Mesothelial cell of epicardium (in vitro differentiated cells): ENCODE data around the gene SALL3. TPM values are rescaled to one million over a fixed set of nuclear protein-coding genes. Genes with fewer than 3 reads are reported as not detected.

Experiments
- DNase-seq, 2 experiments: peaks; one replicate each; pipeline ENCODE4 v3.0.0; 2021; ENCODE audit warnings: low spot score in 2 of 2; ENCODE audit not compliant: unreplicated experiment in 2 of 2
- H3K27ac Mint-ChIP-seq: 2 replicates; pipeline ENCODE4 v1.8.0; 2021; ENCODE audit warnings: mixed read lengths
- H3K27me3 Mint-ChIP-seq: 2 replicates; pipeline ENCODE4 v1.8.0; 2021; ENCODE audit warnings: low read depth, mixed read lengths
- H3K36me3 Mint-ChIP-seq: 2 replicates; pipeline ENCODE4 v1.8.0; 2021; ENCODE audit warnings: mixed read lengths
- H3K4me1 Mint-ChIP-seq: 2 replicates; pipeline ENCODE4 v1.8.0; 2021; ENCODE audit warnings: mixed read lengths
- H3K4me3 Mint-ChIP-seq: 2 replicates; pipeline ENCODE4 v1.8.0; 2021; ENCODE audit warnings: mild to moderate bottlenecking, moderate library complexity, mixed read lengths
- H3K9me3 Mint-ChIP-seq: 2 replicates; pipeline ENCODE4 v1.8.0; 2021; ENCODE audit warnings: mixed read lengths
- CTCF ChIP-seq: fragments of 200-600 bp; sonication (generic); IDR thresholded peaks from one replicate; pipeline ENCODE4 v1.5.0; 2021; ENCODE audit warnings: antibody characterized with exemption; ENCODE audit not compliant: unreplicated experiment
- total RNA-seq: library from RNA; stranded (reverse); gene quantifications from 3 replicates; pipeline ENCODE4 v1.2.1, GENCODE V29; 2021

The SALL3 gene
- total RNA-seq, 1 donor from 2014 or later = 0.31 TPM

DNA sequence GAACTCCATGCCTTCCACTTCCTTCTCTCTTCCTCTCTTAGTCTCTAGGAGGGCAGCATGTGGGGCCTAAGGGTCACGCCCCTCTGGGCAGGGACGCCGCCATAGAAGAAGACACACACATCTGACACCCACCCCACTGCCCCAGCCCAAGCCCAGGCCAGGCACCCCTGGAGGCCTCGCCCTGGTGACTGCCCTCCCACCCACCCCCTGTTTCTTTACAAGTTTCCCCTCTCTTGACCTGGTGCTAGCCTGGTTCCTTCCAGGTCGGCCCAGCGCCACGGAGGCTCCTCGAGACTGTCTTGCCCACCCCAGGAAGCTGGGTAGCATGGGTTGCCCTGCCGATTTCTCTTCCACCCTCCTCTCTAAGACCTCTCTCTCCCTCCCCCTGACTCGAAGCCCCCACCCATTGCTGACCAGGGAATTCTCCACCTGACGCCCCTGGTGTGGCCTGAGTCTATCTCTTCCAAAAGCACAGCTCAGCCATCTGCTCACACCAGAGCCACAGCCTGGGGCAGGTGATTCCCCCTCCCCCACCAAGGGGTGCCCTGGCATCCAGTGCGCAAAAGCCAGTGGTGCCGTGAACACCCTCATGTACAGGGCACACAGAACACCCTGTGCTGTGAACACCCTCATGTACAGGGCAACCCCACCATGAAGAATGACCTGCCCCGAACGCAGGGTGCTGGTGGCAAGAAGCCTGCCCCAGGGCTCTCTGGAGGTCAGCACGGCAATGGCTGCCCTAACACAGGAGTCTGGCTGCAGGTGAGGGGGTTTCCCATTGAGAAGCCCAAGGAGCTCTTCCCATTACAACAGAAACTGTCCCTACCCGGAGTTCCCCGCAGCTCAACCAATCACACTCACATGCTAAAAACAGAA lies 13.5 kb upstream of the SALL3 start:
- H3K36me3 Mint-ChIP-seq = no peaks in the 10 kb centered on the region
- no peak overlapping the region for H3K27ac Mint-ChIP-seq
- no peaks in the 10 kb centered on the region for H3K4me1 Mint-ChIP-seq
- peaks cover 17% of the 10 kb centered on the region for H3K9me3 Mint-ChIP-seq
- no peak for DNase-seq
- no peak overlapping the region for H3K4me3 Mint-ChIP-seq
- H3K27me3 Mint-ChIP-seq = peaks cover 44% of the 10 kb centered on the region
- TF ChIP-seq CTCF = no peak

- Mint-ChIP-seq H3K4me3 (no peak overlapping the region), H3K36me3 (no peaks in the 10 kb centered on the region), H3K9me3 (peaks cover 17% of the 10 kb centered on the region), H3K27me3 (peaks cover 50% of the 10 kb centered on the region), H3K27ac (no peak overlapping the region), H3K4me1 (no peaks in the 10 kb centered on the region)
- no peak for TF ChIP-seq CTCF
- DNase-seq = no peak
Observed at GRCh38 chr18:78966793-78967106, 12.9 kb upstream of the SALL3 start.

DNA sequence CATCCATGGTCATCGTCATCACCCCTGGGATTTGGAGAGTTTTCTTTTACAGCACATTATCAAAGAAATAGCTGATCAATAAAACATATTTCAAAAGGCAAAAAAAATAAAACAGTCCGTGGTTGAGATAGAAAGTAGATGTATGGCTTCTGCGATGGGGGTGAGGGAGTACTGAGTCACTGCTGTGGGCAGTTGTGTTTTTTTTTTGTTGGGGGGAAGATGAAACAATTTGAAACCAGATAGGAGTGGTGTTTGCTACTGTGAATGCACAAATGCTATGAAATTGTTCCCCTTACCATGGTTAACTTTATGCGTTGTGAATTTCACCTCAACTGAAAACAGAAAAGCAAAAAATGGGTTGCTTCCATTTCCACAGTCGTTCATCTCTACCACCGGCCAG lies 11.9 kb upstream of the SALL3 start:
- H3K9me3 Mint-ChIP-seq = peaks cover 8% of the 10 kb centered on the region
- peaks cover 59% of the 10 kb centered on the region for H3K27me3 Mint-ChIP-seq
- H3K4me3 Mint-ChIP-seq = no peak overlapping the region
- no peak overlapping the region for H3K27ac Mint-ChIP-seq
- no peak for TF ChIP-seq CTCF
- no peaks in the 10 kb centered on the region for H3K4me1 Mint-ChIP-seq
- H3K36me3 Mint-ChIP-seq = no peaks in the 10 kb centered on the region
- DNase-seq = no peak

GRCh38 chr18:78969574-78970315 lies 9.9 kb upstream of the SALL3 start:
- H3K27me3 Mint-ChIP-seq = peaks cover 73% of the 10 kb centered on the region
- no peak for TF ChIP-seq CTCF
- H3K4me1 Mint-ChIP-seq = peaks cover 5% of the 10 kb centered on the region
- H3K4me3 Mint-ChIP-seq = no peak overlapping the region
- no peak for DNase-seq
- no peaks in the 10 kb centered on the region for H3K36me3 Mint-ChIP-seq
- H3K27ac Mint-ChIP-seq = no peak overlapping the region
- no peaks in the 10 kb centered on the region for H3K9me3 Mint-ChIP-seq

- no peak for DNase-seq
- no peaks in the 10 kb centered on the region for H3K36me3 Mint-ChIP-seq
Observed at GRCh38 chr18:78970774-78971333, 8.8 kb upstream of the SALL3 start.

More at GRCh38 chr18:78970774-78971333, 8.8 kb upstream of the SALL3 start:
- Mint-ChIP-seq H3K4me1 (peaks cover 7% of the 10 kb centered on the region), H3K27me3 (peaks cover 80% of the 10 kb centered on the region), H3K9me3 (no peaks in the 10 kb centered on the region), H3K27ac (no peak overlapping the region), H3K4me3 (no peak overlapping the region)
- no peak for TF ChIP-seq CTCF
